A673 (cell line): ENCODE results near the gene MYOF. TPM values are rescaled to one million over a fixed set of nuclear protein-coding genes. Genes with fewer than 3 reads are reported as not detected.

Experiments used
- BruUV-seq: library from RNA; stranded (reverse); fragments of 400-500 nt; replicated peaks from 2 replicates; lab custom pipeline; 2021; lab: Mats Ljungman, UMichigan
- CTCF ChIA-PET: fragments of 300-600 bp; sonication (Branson Sonifier 250); formaldehyde crosslinking; loops from one replicate; lab custom pipeline; 2022; ENCODE audit warnings: antibody characterized with exemption; lab: Charles Lee
- POLR2A ChIA-PET: fragments of 300-600 bp; sonication (Branson Sonifier 250); formaldehyde crosslinking; loops from one replicate; lab custom pipeline; 2022; ENCODE audit warnings: antibody characterized with exemption; ENCODE audit not compliant: low non-redundant PET; lab: Charles Lee
- DNase-seq: peaks from one replicate; pipeline ENCODE4 v3.0.0-alpha.2; 2015; ENCODE audit warnings: low spot score
- H3K27ac ChIP-seq: fragments of 200-600 bp; sonication (generic); 2 replicates; pipeline ENCODE4 v1.5.1; 2016; ENCODE audit warnings: mixed run types, low read depth, mild to moderate bottlenecking, mixed read lengths, antibody characterized with exemption, low read length; ENCODE audit not compliant: poor library complexity, severe bottlenecking
- H3K27me3 ChIP-seq: fragments of 200-600 bp; sonication (generic); replicated peaks from 2 replicates; pipeline ENCODE4 v1.6.1; 2017; ENCODE audit warnings: mixed run types, low read depth, mild to moderate bottlenecking, mixed read lengths, antibody characterized with exemption, low read length; ENCODE audit not compliant: insufficient read depth, poor library complexity
- H3K36me3 ChIP-seq: fragments of 200-600 bp; sonication (generic); 2 replicates; pipeline ENCODE4 v1.6.1; 2016; ENCODE audit warnings: mixed run types, mild to moderate bottlenecking, mixed read lengths, antibody characterized with exemption, low read length; ENCODE audit not compliant: insufficient read depth, poor library complexity, severe bottlenecking
- H3K4me1 ChIP-seq: fragments of 200-600 bp; sonication (generic); 2 replicates; pipeline ENCODE4 v1.6.1; 2017; ENCODE audit warnings: mixed run types, mild to moderate bottlenecking, mixed read lengths, antibody characterized with exemption, low read length; ENCODE audit not compliant: insufficient read depth, poor library complexity, severe bottlenecking
- H3K4me3 ChIP-seq: fragments of 200-600 bp; sonication (generic); 2 replicates; pipeline ENCODE4 v1.5.1; 2016; ENCODE audit warnings: low read depth, mixed run types, mild to moderate bottlenecking, mixed read lengths, low read length; ENCODE audit not compliant: poor library complexity, severe bottlenecking
- H3K9me3 ChIP-seq: fragments of 200-600 bp; sonication (generic); 2 replicates; pipeline ENCODE4 v1.6.1; 2016; ENCODE audit warnings: mixed run types, low read depth, mild to moderate bottlenecking, mixed read lengths, antibody characterized with exemption, low read length; ENCODE audit not compliant: poor library complexity, severe bottlenecking
- CTCF ChIP-seq: fragments of 300-800, 200-600 bp; sonication (generic); conservative IDR thresholded peaks from 2 replicates; pipeline ENCODE4 v1.5.1; 2017; ENCODE audit warnings: low read depth, mild to moderate bottlenecking, antibody characterized with exemption, low read length, moderate library complexity, mixed read lengths
- EZH2 ChIP-seq: fragments of 200-600 bp; sonication (generic); IDR thresholded peaks from 2 replicates; pipeline ENCODE4 v1.6.1; 2017; ENCODE audit warnings: borderline replicate concordance, low read depth, mild to moderate bottlenecking, mixed read lengths, antibody characterized with exemption, low read length; ENCODE audit not compliant: poor library complexity, severe bottlenecking
- intact Hi-C: fragments of 100-400 bp; cut with micrococcal nuclease; formaldehyde crosslinking; loops from one replicate; pipeline ENCODE4 v1.10.0; 2022; ENCODE audit not compliant: unreplicated experiment
- total RNA-seq: library from RNA; stranded (reverse); gene quantifications from 2 replicates; pipeline ENCODE4 v1.2.3, GENCODE V29; 2021

Gene MYOF
- total RNA-seq, 1 experiment from 2014 or later, result 24.2 TPM

- intact Hi-C loops, result no loop called here
- ChIA-PET POLR2A (no interaction called here), CTCF (no interaction called here)
- Histone ChIP-seq H3K36me3 (no peaks in the 10 kb centered on the region), H3K27me3 (no peaks in the 10 kb centered on the region), H3K4me3 (no peak overlapping the region), H3K27ac (no peak overlapping the region), H3K9me3 (no peaks in the 10 kb centered on the region), H3K4me1 (peaks cover 18% of the 10 kb centered on the region)
- TF ChIP-seq EZH2, result no peak
- no peak for TF ChIP-seq CTCF
- no peak for DNase-seq
- no TSS peak for BruUV-seq
Observed at GRCh38 chr10:93410697-93411348, 71.3 kb downstream of the MYOF start.

GRCh38 chr10:93408783-93409182, 73.4 kb downstream of the MYOF start:
- Histone ChIP-seq H3K36me3 (no peaks in the 10 kb centered on the region), H3K9me3 (no peaks in the 10 kb centered on the region), H3K4me1 (peaks cover 17% of the 10 kb centered on the region), H3K4me3 (no peak overlapping the region), H3K27ac (no peak overlapping the region), H3K27me3 (no peaks in the 10 kb centered on the region)
- ChIA-PET POLR2A (no interaction called here), CTCF (no interaction called here)
- intact Hi-C loops, result no loop called here
- TF ChIP-seq EZH2 (no peak), CTCF (no peak)
- no TSS peak for BruUV-seq
- no peak for DNase-seq

GRCh38 chr10:93406364-93407145, 75.6 kb downstream of the MYOF start:
- H3K27ac ChIP-seq, result no peak overlapping the region
- DNase-seq, result peak; percentile 32
- H3K27me3 ChIP-seq, result no peaks in the 10 kb centered on the region
- H3K36me3 ChIP-seq, result no peaks in the 10 kb centered on the region
- intact Hi-C loops, result no loop called here
- no peak for TF ChIP-seq CTCF
- no peak for TF ChIP-seq EZH2
- peaks cover 6% of the 10 kb centered on the region for H3K4me1 ChIP-seq
- no TSS peak for BruUV-seq
- H3K4me3 ChIP-seq, result no peak overlapping the region
- POLR2A ChIA-PET, result no interaction called here
- no peaks in the 10 kb centered on the region for H3K9me3 ChIP-seq
- CTCF ChIA-PET, result no interaction called here
